A549 (cell line): Measurements from ENCODE around the gene ATP1A3. TPM values are rescaled to one million over a fixed set of nuclear protein-coding genes. Genes with fewer than 3 reads are reported as not detected.
A peak's percentile ranks its signal among the peaks of the same experiment; 100 is the strongest.

Experiments
- ATAC-seq, 2 experiments: fragments of 200-7000 bp in 1 of 2; fragments of >200 bp in 1 of 2; cut with Nextera tagmentation in 1 of 2; cut with Tn5 transposase in 1 of 2; 3 replicates each; pipeline versions ENCODE4 v1.8.0 to v1.9.1; 2018 to 2020; ENCODE audit warnings: mild to moderate bottlenecking in 1 of 2, moderate library complexity in 1 of 2
- CTCF ChIA-PET: fragments of 300-600 bp; sonication (Branson Sonifier 250); formaldehyde crosslinking; extraction: SDS; loops from one replicate; lab custom pipeline; 2021; ENCODE audit warnings: antibody characterized with exemption, inconsistent platforms; lab: Yijun Ruan, JAX
- POLR2A ChIA-PET: fragments of 350-600 bp; formaldehyde crosslinking; extraction: SDS; loops from one replicate; lab custom pipeline; 2021; ENCODE audit warnings: antibody characterized with exemption, inconsistent platforms; lab: Yijun Ruan, JAX
- DNase-seq, 2 experiments: peaks; one replicate each; pipeline versions ENCODE4 v3.0.0 to v3.0.0-alpha.2; 2011 to 2016; ENCODE audit warnings: low read depth in 1 of 2, low spot score in 1 of 2
- FAIRE-seq: peaks from 2 replicates; lab custom pipeline; 2011; peaks lifted over from hg19 to GRCh38; lab: Jason Lieb, UNC
- H3K27ac ChIP-seq, 2 experiments: fragments of >200 bp; sonication (Bioruptor Twin); formaldehyde crosslinking; 3 replicates each; pipeline ENCODE4 v1.5.1; 2016 to 2017
- H3K4me1 ChIP-seq: fragments of >200 bp; sonication (Bioruptor Twin); formaldehyde crosslinking; 3 replicates; pipeline ENCODE4 v1.6.1; 2016
- H3K4me2 ChIP-seq: fragments of >200 bp; sonication (Bioruptor Twin); formaldehyde crosslinking; 3 replicates; pipeline ENCODE4 v1.6.1; 2016
- H3K4me3 ChIP-seq: fragments of >200 bp; sonication (Bioruptor Twin); formaldehyde crosslinking; 3 replicates; pipeline ENCODE4 v1.5.1; 2016
- H3K9me3 ChIP-seq: fragments of >200 bp; sonication (Bioruptor Twin); formaldehyde crosslinking; 3 replicates; pipeline ENCODE4 v1.6.1; 2016
- BHLHE40 ChIP-seq: IDR thresholded peaks from 2 replicates; pipeline ENCODE4 v1.6.1; 2012; ENCODE audit warnings: low read depth, low read length, inconsistent platforms
- CEBPB ChIP-seq, 2 experiments: fragments of >200 bp in 1 of 2; sonication (Bioruptor Twin) in 1 of 2; formaldehyde crosslinking in 1 of 2; IDR thresholded peaks; 2 replicates each; pipeline ENCODE4 v1.6.1; 2012 to 2016
- E2F6 ChIP-seq: IDR thresholded peaks from 2 replicates; pipeline ENCODE4 v1.6.1; 2012; ENCODE audit warnings: low read depth, borderline replicate concordance
- EHF ChIP-seq: fragments of 250-450 bp; sonication (Bioruptor Pico); IDR thresholded peaks from 2 replicates; pipeline ENCODE4 v1.5.0; 2020; ENCODE audit warnings: mild to moderate bottlenecking
- EP300 ChIP-seq, 2 experiments: fragments of >200 bp; sonication (Bioruptor Twin); formaldehyde crosslinking; IDR thresholded peaks; 2 replicates in 1 of 2; 3 replicates in 1 of 2; pipeline ENCODE4 v1.6.1; 2016 to 2017
- ESRRA ChIP-seq: fragments of 150-350 bp; IDR thresholded peaks from 2 replicates; pipeline ENCODE4 v1.6.1; 2014; ENCODE audit warnings: mild to moderate bottlenecking, low read length, borderline replicate concordance
- FOSB ChIP-seq: fragments of 250-450 bp; sonication (Bioruptor Pico); IDR thresholded peaks from 2 replicates; pipeline ENCODE4 v1.5.0; 2020; ENCODE audit warnings: mild to moderate bottlenecking, moderate library complexity
- FOSL2 ChIP-seq, 2 experiments: fragments of 450-650 bp in 1 of 2; fragments of >200 bp in 1 of 2; sonication (Bioruptor Twin) in 1 of 2; formaldehyde crosslinking; IDR thresholded peaks; 2 replicates each; pipeline versions ENCODE4 v1.5.0 to v1.6.1; 2016 to 2020; ENCODE audit warnings: mild to moderate bottlenecking in 1 of 2, moderate library complexity in 1 of 2
- FOXS1 ChIP-seq: fragments of 250-450 bp; sonication (Bioruptor Pico); IDR thresholded peaks from 2 replicates; pipeline ENCODE4 v1.5.0; 2020; ENCODE audit warnings: mild to moderate bottlenecking, moderate library complexity
- HDAC2 ChIP-seq: fragments of 200-600 bp; sonication (generic); IDR thresholded peaks from 2 replicates; pipeline ENCODE4 v1.6.1; 2016
- HEYL ChIP-seq: fragments of 250-450 bp; sonication (Bioruptor Pico); IDR thresholded peaks from 2 replicates; pipeline ENCODE4 v1.8.0; 2021; ENCODE audit warnings: mild to moderate bottlenecking, moderate library complexity
- HMGXB4 ChIP-seq: fragments of 250-450 bp; sonication (Bioruptor Pico); IDR thresholded peaks from 2 replicates; pipeline ENCODE4 v1.5.0; 2021; ENCODE audit warnings: mild to moderate bottlenecking, moderate library complexity, borderline replicate concordance
- HOXB13 ChIP-seq: fragments of 250-450 bp; sonication (Bioruptor Pico); IDR thresholded peaks from 2 replicates; pipeline ENCODE4 v1.5.0; 2020; ENCODE audit warnings: low read depth, mild to moderate bottlenecking, moderate library complexity
- JUN ChIP-seq, 2 experiments: fragments of >200 bp; sonication (Bioruptor Twin); formaldehyde crosslinking; IDR thresholded peaks; 2 replicates in 1 of 2; 3 replicates in 1 of 2; pipeline ENCODE4 v1.6.1; 2016 to 2017
- KDM1A ChIP-seq: fragments of 200-600 bp; sonication (generic); IDR thresholded peaks from 2 replicates; pipeline ENCODE4 v1.6.1; 2016; ENCODE audit warnings: low read depth, mild to moderate bottlenecking
- MAFK ChIP-seq: fragments of 450-650 bp; IDR thresholded peaks from 2 replicates; pipeline ENCODE4 v1.6.1; 2014; ENCODE audit not compliant: partially characterized antibody
- MAZ ChIP-seq: fragments of 150-350 bp; IDR thresholded peaks from 2 replicates; pipeline ENCODE4 v1.6.1; 2014; ENCODE audit warnings: antibody characterized with exemption, low read depth, low read length, borderline replicate concordance
- NPAS2 ChIP-seq: fragments of 250-450 bp; sonication (Bioruptor Pico); IDR thresholded peaks from 2 replicates; pipeline ENCODE4 v1.8.0; 2022; ENCODE audit warnings: mild to moderate bottlenecking, moderate library complexity, borderline replicate concordance
- POLR2A ChIP-seq: IDR thresholded peaks from 2 replicates; pipeline ENCODE4 v1.6.1; 2012; ENCODE audit warnings: mild to moderate bottlenecking, low read length
- POLR2AphosphoS2 ChIP-seq: conservative IDR thresholded peaks from 2 replicates; pipeline ENCODE4 v1.6.1; 2012; ENCODE audit warnings: low read length, improper control_type of control experiment, inconsistent platforms
- RARB ChIP-seq: fragments of 250-450 bp; sonication (Bioruptor Pico); IDR thresholded peaks from 2 replicates; pipeline ENCODE4 v1.8.0; 2021; ENCODE audit warnings: mild to moderate bottlenecking, moderate library complexity
- RCOR1 ChIP-seq: fragments of 150-350 bp; IDR thresholded peaks from 2 replicates; pipeline ENCODE4 v1.6.1; 2014; ENCODE audit warnings: antibody characterized with exemption, low read length, low read depth
- SREBF2 ChIP-seq: fragments of 450-650 bp; IDR thresholded peaks from 2 replicates; pipeline ENCODE4 v1.6.1; 2014; ENCODE audit warnings: mild to moderate bottlenecking, moderate library complexity
- ZFP36 ChIP-seq: fragments of 450-650 bp; IDR thresholded peaks from 2 replicates; pipeline ENCODE4 v1.6.1; 2014; ENCODE audit warnings: borderline replicate concordance; ENCODE audit not compliant: partially characterized antibody
- WGBS: methylation state at CpG from one replicate; pipeline ENCODE4 v1.1.6; 2017; ENCODE audit errors: missing lambda C conversion rate; 5-methylcytosine and 5-hydroxymethylcytosine counted together
- polyA plus RNA-seq, 4 experiments: library from polyadenylated mRNA; depleted of rRNA in 3 of 4; stranded (reverse); fragments of >200 nt; fragmentation: RNase III in 1 of 4; extraction: RNeasy Plus Mini Kit Qiagen cat#74134 plus additional on column Dnase treatment in 1 of 4; gene quantifications; 2 replicates in 3 of 4; 3 replicates in 1 of 4; pipeline ENCODE4 v1.2.3, GENCODE V29; 2011 to 2017
- TF ChIP-seq, protein P1 (sequence below): fragments of 250-450 bp; sonication (Bioruptor Pico); IDR thresholded peaks from 2 replicates; pipeline ENCODE4 v1.5.0; 2020; ENCODE audit warnings: low read depth, mild to moderate bottlenecking, moderate library complexity
- TF ChIP-seq, protein P2 (sequence below): fragments of >200 bp; sonication (Bioruptor Twin); formaldehyde crosslinking; IDR thresholded peaks from 2 replicates; pipeline ENCODE4 v1.6.1; 2016

The ATP1A3 gene
- polyA plus RNA-seq, 2 of the 4 experiments (the other 2 are of a cell fraction): 0.67 to 3.7 TPM

DNA sequence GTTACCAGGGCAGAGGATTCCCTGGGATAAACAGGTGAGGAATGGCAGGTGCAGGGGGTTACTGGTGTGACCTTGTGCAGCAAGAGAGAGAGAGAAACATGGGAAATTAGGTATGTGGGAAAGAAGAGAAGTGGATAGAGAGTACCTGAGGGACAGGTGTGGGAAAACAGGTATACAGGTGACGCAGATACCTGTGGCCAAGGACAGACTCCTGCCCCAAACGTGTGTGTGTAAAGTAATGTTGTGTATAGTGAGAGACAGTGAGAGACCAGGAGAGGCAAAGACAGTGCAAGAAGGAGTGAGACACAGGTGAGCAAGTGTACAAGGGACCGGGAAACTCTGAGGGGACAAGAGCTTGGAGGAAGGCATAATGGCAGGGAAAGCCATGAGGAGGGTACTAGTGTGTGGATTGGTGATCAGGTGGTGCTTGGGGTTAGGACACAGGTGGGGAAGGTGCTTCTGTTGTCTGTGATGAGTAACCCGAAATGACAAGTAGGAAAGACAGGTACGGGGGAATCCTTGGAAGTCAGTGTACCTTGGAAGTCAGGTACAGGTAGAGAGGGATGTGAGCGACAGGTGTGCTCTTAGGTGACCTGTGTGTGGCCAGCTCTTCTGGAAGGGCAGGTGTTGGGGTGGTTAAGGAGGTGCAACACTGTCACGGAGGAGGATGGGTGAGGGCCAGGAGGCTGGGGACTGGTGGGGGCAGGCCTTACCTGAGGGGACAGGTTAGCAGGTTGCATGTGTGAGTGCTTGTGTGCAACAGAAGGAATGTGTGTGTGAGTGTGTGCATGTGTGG, 68.6 kb downstream of the ATP1A3 start:
- TF ChIP-seq HEYL (CRISPR knock-in tag) (no peak), JUN (IDR thresholded peaks at IDR 0.05) (no peak), NPAS2 (CRISPR knock-in tag) (no peak), SREBF2 (no peak), FOSB (CRISPR knock-in tag) (no peak), FOSL2 (IDR thresholded peaks at IDR 0.05) (no peak), FOSL2 (CRISPR knock-in tag; IDR thresholded peaks at IDR 0.05) (no peak), EHF (CRISPR knock-in tag) (no peak), POLR2AphosphoS2 (no peak), RARB (CRISPR knock-in tag) (no peak)
- ATAC-seq (no peak), FAIRE-seq (no peak), DNase-seq (no peak)
- H3K9me3 ChIP-seq: no peaks in the 10 kb centered on the region
- H3K4me1 ChIP-seq: peaks cover 13% of the 10 kb centered on the region; the same call in 1 of the 3 replicates
- no peak overlapping the region for H3K27ac ChIP-seq
- 45% methylated on average over 7 of the region's 7 CpGs for WGBS
- H3K4me3 ChIP-seq: no peak overlapping the region
- ChIA-PET CTCF (interaction anchor here (1.1 to 2.6 kb wide), 8 partner anchors 9 to 31 kb away, joined by 3 to 8 read pairs (median 6); no protein-coding TSS in a partner anchor), POLR2A (no interaction called here)
- H3K4me2 ChIP-seq: no peak overlapping the region

GRCh38 chr19:41924151-41925145, 69.6 kb downstream of the ATP1A3 start:
- H3K4me3 ChIP-seq: no peak overlapping the region
- 44% methylated on average over 13 of the region's 13 CpGs for WGBS
- no peak for FAIRE-seq
- ATAC-seq: no peak
- DNase-seq: no peak
- no peak overlapping the region for H3K4me2 ChIP-seq
- H3K27ac ChIP-seq: no peak overlapping the region
- no peaks in the 10 kb centered on the region for H3K9me3 ChIP-seq
- CTCF ChIA-PET: interaction anchor here (1.0 to 2.6 kb wide), 9 partner anchors 10 to 32 kb away, joined by 3 to 8 read pairs (median 4); no protein-coding TSS in a partner anchor
- POLR2A ChIA-PET: no interaction called here
- H3K4me1 ChIP-seq: peaks cover 13% of the 10 kb centered on the region; the same call in 1 of the 3 replicates
- TF ChIP-seq KDM1A (peak; percentile 75), NPAS2 (CRISPR knock-in tag) (0 out of 2 replicates have a peak, but pooled peaks have one; percentile 13), JUN (IDR thresholded peaks at IDR 0.05) (0 out of 5 replicates have a peak, but pooled peaks of 1 of the 2 experiments have one; percentile 18), BHLHE40 (no peak)
- TF ChIP-seq, protein P1, sequence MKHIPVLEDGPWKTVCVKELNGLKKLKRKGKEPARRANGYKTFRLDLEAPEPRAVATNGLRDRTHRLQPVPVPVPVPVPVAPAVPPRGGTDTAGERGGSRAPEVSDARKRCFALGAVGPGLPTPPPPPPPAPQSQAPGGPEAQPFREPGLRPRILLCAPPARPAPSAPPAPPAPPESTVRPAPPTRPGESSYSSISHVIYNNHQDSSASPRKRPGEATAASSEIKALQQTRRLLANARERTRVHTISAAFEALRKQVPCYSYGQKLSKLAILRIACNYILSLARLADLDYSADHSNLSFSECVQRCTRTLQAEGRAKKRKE (CRISPR knock-in tag): no peak

GRCh38 chr19:41923045-41923788, 70.8 kb downstream of the ATP1A3 start:
- DNase-seq (no peak), FAIRE-seq (peak; percentile 81), ATAC-seq (no peak)
- ChIA-PET POLR2A (no interaction called here), CTCF (interaction anchor here (0.5 to 2.6 kb wide), 4 partner anchors 11 to 49 kb away, joined by 3 to 9 read pairs (median 5); no protein-coding TSS in a partner anchor)
- no peaks in the 10 kb centered on the region for H3K9me3 ChIP-seq
- no peak overlapping the region for H3K4me3 ChIP-seq
- H3K27ac ChIP-seq: no peak overlapping the region
- 20% methylated on average over 4 of the region's 6 CpGs for WGBS
- H3K4me1 ChIP-seq: 0 out of 3 replicates have a peak, but pooled peaks cover 5% of the 10 kb centered on the region
- H3K4me2 ChIP-seq: no peak overlapping the region
- TF ChIP-seq RCOR1 (peak; percentile 88), EP300 (IDR thresholded peaks at IDR 0.05) (no peak), HOXB13 (CRISPR knock-in tag) (no peak), HDAC2 (peak; percentile 64; the same call in 1 of the 2 replicates), CEBPB (IDR thresholded peaks at IDR 0.05) (no peak), SREBF2 (no peak), MAFK (no peak), FOXS1 (CRISPR knock-in tag) (no peak), ESRRA (no peak), EHF (CRISPR knock-in tag) (no peak), E2F6 (no peak), POLR2A (no peak), ZFP36 (no peak), HMGXB4 (CRISPR knock-in tag) (no peak), KDM1A (peak; percentile 97), MAZ (no peak), JUN (IDR thresholded peaks at IDR 0.05) (no peak)
- TF ChIP-seq, protein P2, sequence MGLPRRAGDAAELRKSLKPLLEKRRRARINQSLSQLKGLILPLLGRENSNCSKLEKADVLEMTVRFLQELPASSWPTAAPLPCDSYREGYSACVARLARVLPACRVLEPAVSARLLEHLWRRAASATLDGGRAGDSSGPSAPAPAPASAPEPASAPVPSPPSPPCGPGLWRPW: no peak
